Progenitor cell of endocrine pancreas (in vitro differentiated cells): ENCODE results near the gene ATRIP. TPM values are rescaled to one million over a fixed set of nuclear protein-coding genes. Genes with fewer than 3 reads are reported as not detected.

Experiments used
- DNase-seq: peaks from one replicate; pipeline ENCODE4 v3.0.0; 2021; ENCODE audit warnings: low spot score; ENCODE audit not compliant: unreplicated experiment
- H3K27ac Mint-ChIP-seq: 2 replicates; pipeline ENCODE4 v1.8.0; 2021; ENCODE audit warnings: mild to moderate bottlenecking, moderate library complexity, mixed read lengths
- H3K27me3 Mint-ChIP-seq: 2 replicates; pipeline ENCODE4 v1.8.0; 2021; ENCODE audit warnings: mixed read lengths
- H3K36me3 Mint-ChIP-seq: 2 replicates; pipeline ENCODE4 v1.8.0; 2022; ENCODE audit warnings: mixed read lengths; ENCODE audit not compliant: insufficient read depth
- H3K4me1 Mint-ChIP-seq: 2 replicates; pipeline ENCODE4 v1.8.0; 2021; ENCODE audit warnings: low read depth, mixed read lengths
- H3K4me3 Mint-ChIP-seq: 2 replicates; pipeline ENCODE4 v1.8.0; 2021; ENCODE audit warnings: low read depth, mild to moderate bottlenecking, moderate library complexity, mixed read lengths
- H3K9me3 Mint-ChIP-seq: 2 replicates; pipeline ENCODE4 v1.8.0; 2021; ENCODE audit warnings: low read depth, mixed read lengths
- total RNA-seq: library from RNA; stranded (reverse); gene quantifications from 2 replicates; pipeline ENCODE4 v1.2.1, GENCODE V29; 2021
- TF ChIP-seq, protein P1 (sequence below): fragments of 200-600 bp; sonication (generic); IDR thresholded peaks from one replicate; pipeline ENCODE4 v1.5.0; 2021; ENCODE audit warnings: antibody characterized with exemption, mild to moderate bottlenecking; ENCODE audit not compliant: unreplicated experiment

The ATRIP gene
- total RNA-seq, 1 donor from 2014 or later = 13.8 TPM

DNA sequence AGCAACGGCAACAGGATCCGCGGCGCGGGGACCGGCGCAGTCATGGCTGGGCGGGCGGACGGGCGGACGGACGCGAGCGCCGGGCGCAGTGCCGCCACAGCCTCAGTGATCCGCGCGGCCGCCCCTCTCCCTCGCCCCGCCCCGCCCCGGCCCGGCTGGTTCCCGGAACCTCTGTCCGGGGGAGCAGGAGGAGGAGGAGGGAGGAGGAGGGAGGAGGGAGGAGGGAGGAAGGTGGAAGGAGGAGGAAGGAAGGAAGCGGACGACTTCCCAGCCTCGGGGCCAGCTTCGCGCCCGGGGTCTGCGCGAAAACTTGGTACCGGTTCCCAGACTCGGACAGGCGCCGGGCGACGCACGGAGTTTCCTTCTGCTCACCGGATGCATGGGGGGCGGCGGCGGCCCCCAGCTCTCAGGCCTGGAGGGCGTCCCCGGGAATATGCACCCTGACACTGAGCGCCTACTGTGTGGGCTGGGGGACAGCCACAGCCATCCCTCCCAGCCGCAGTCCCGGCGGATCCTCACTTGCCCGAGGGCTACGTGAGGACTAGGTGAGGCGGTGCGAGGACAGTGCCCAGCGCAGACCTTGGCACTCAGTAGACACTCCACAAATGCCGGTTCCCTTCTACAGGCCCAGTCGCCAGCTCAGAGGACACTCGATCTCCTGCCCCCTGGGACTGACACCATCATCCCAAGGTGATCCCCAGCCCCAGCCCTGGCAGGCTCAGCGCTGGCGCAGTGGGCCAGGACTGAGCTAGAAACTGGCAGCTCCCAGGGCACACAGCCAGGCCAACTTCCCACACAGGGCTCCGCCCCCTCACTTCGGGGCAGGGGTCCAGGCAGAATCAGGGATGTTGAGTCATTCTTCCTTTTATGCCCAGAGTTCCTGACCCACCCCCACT, 57.8 kb downstream of the ATRIP start, which contains the start of gene SHISA5:
Gene SHISA5 (minus strand): TSS at position 124 of the 896 bp plus-strand sequence. CDS start 80 bp downstream, at position 44.
- Mint-ChIP-seq H3K4me3 (peak within 1 kb of the TSS; percentile 79), H3K27ac (peak within 1 kb of the TSS; percentile 84), H3K36me3 (no peaks in the 10 kb centered on the region), H3K9me3 (no peaks in the 10 kb centered on the region), H3K27me3 (no peaks in the 10 kb centered on the region), H3K4me1 (peaks cover 19% of the 10 kb centered on the region)
- peak; percentile 37 for DNase-seq
- TF ChIP-seq, protein P1, sequence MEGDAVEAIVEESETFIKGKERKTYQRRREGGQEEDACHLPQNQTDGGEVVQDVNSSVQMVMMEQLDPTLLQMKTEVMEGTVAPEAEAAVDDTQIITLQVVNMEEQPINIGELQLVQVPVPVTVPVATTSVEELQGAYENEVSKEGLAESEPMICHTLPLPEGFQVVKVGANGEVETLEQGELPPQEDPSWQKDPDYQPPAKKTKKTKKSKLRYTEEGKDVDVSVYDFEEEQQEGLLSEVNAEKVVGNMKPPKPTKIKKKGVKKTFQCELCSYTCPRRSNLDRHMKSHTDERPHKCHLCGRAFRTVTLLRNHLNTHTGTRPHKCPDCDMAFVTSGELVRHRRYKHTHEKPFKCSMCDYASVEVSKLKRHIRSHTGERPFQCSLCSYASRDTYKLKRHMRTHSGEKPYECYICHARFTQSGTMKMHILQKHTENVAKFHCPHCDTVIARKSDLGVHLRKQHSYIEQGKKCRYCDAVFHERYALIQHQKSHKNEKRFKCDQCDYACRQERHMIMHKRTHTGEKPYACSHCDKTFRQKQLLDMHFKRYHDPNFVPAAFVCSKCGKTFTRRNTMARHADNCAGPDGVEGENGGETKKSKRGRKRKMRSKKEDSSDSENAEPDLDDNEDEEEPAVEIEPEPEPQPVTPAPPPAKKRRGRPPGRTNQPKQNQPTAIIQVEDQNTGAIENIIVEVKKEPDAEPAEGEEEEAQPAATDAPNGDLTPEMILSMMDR = no peak

DNA sequence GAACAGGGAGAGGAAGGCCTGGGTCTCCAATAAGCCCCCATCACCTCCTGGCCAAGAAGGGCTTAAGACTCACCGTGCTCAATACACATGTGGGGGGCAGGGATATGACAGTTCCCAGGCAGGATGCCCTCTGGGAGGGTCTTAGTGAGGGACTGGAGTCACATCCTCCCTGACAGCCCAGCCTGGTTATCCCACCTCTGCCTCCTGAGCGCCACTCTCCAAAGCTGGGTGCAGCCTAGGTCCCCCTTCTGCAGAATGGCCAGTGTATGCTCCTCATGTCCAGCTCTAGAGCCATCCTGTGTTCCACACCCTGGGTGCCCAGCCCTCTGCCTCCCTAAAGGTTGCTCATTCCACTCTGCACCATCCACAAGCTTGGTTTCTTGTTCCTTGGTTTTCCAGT, 58.6 kb downstream of the ATRIP start:
- H3K27ac Mint-ChIP-seq = no peak overlapping the region
- no peak for DNase-seq
- TF ChIP-seq, protein P1 = no peak

DNA sequence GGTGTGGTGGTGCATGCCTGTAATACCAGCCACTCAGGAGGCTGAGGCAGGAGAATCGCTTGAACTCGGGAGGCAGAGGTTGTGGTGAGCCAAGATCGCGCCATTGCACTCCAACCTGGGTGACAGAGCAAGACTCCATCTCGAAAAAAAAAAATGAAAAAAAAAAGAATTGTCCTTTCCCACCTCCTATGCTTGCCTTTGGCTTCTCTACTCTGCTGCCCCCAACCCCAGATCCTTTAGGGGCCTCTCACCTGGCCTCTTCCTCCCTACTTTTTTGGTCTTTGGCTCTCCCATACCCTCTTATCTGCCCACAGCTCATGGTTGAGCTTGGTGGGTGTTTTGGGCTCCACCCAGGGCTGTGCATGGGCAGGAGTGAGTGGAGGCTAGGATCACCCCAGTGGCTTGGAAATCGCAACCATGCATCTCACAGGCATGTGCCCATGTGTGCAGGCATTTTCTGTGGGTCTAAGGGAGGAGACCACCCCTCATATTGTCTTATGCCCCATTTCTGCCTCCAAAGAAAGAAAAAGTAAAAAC, 59.5 kb downstream of the ATRIP start:
- Mint-ChIP-seq H3K27ac (no peak overlapping the region), H3K27me3 (no peaks in the 10 kb centered on the region), H3K36me3 (no peaks in the 10 kb centered on the region), H3K4me3 (peak overlapping the region; percentile 55), H3K4me1 (peaks cover 19% of the 10 kb centered on the region), H3K9me3 (no peaks in the 10 kb centered on the region)
- TF ChIP-seq, protein P1 = no peak
- no peak for DNase-seq

More for the DNA sequence above, 58.6 kb downstream of the ATRIP start:
- H3K36me3 Mint-ChIP-seq = no peaks in the 10 kb centered on the region
- H3K9me3 Mint-ChIP-seq = no peaks in the 10 kb centered on the region
- H3K27me3 Mint-ChIP-seq = no peaks in the 10 kb centered on the region
- peaks cover 19% of the 10 kb centered on the region for H3K4me1 Mint-ChIP-seq
- peak overlapping the region; percentile 79 for H3K4me3 Mint-ChIP-seq

DNA sequence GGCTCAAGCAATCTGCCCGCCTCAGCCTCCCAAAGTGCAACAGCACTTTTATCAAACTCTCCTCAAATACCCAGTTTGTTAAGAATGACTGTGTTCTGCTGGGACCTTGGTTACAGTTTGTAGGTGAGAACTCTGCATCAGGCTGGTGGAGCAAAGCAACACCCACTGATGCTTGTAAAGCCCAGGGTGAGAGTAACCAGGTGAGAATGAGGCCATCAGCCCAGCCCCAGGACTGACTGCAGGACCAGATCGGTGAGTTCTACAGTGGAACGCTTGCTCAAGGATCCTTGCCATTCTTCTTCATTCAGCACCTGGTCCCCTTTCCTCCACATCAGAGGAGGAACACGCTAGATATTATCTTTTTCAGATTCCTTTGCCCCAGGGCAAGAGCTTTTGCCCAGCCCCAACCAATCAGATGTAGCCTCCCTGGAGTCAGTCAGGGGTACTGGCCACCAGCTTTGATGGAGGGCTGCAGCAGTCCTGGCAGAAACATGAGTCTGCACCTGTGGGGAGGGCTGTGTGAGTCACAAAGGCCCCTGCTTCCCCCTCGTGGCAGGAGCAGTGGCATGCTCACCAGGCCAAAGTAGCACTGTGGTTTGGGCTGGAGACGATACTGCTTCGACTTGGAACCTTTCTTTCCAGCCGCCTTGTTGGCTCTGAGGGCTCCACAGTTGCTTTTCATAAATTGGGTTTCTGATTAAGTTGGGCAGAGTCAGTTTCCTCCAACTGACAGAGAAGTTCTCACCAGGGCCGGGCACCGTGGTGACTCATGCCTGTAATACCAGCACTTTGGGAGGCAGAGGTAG, 60.9 kb downstream of the ATRIP start:
- Mint-ChIP-seq H3K27me3 (no peaks in the 10 kb centered on the region), H3K4me3 (peak overlapping the region; percentile 37), H3K27ac (peak overlapping the region; percentile 84)

More for the DNA sequence above, 60.9 kb downstream of the ATRIP start:
- H3K4me1 Mint-ChIP-seq = peaks cover 19% of the 10 kb centered on the region
- H3K9me3 Mint-ChIP-seq = no peaks in the 10 kb centered on the region
- DNase-seq = peak; percentile 48
- TF ChIP-seq, protein P1 = peak; percentile 59
- no peaks in the 10 kb centered on the region for H3K36me3 Mint-ChIP-seq
